ENCODE measurements around the gene CSNK1G3.

The CSNK1G3 gene

GRCh38 chr5:123559434-123559775 lies 47.4 kb downstream of the CSNK1G3 start:
- H3K27me3 Mint-ChIP-seq (ENCODE audit: low read depth), result no peaks in the 10 kb centered on the region
- H3K27ac Mint-ChIP-seq, result no peak overlapping the region
- H3K4me3 Mint-ChIP-seq, result no peak overlapping the region
- H3K4me1 Mint-ChIP-seq (ENCODE audit: low read depth), result peaks cover 6% of the 10 kb centered on the region
- H3K36me3 Mint-ChIP-seq (ENCODE audit: low read depth), result peaks cover 21% of the 10 kb centered on the region
- no peaks in the 10 kb centered on the region for H3K9me3 Mint-ChIP-seq

- H3K4me3 Mint-ChIP-seq, result no peak overlapping the region
- peaks cover 25% of the 10 kb centered on the region for H3K36me3 Mint-ChIP-seq (ENCODE audit: low read depth)
- no peak overlapping the region for H3K27ac Mint-ChIP-seq
- H3K4me1 Mint-ChIP-seq (ENCODE audit: low read depth), result peaks cover 6% of the 10 kb centered on the region
- no peaks in the 10 kb centered on the region for H3K27me3 Mint-ChIP-seq (ENCODE audit: low read depth)
- no peaks in the 10 kb centered on the region for H3K9me3 Mint-ChIP-seq
Observed at GRCh38 chr5:123561230-123561629, 49.3 kb downstream of the CSNK1G3 start.

- Mint-ChIP-seq H3K27ac (no peak overlapping the region), H3K9me3 (no peaks in the 10 kb centered on the region)
Observed at GRCh38 chr5:123571927-123572326, 60.0 kb downstream of the CSNK1G3 start.

GRCh38 chr5:123578390-123578789 lies 66.4 kb downstream of the CSNK1G3 start:
- no peak overlapping the region for H3K4me3 Mint-ChIP-seq
- H3K9me3 Mint-ChIP-seq, result no peaks in the 10 kb centered on the region
- peaks cover 10% of the 10 kb centered on the region for H3K36me3 Mint-ChIP-seq (ENCODE audit: low read depth)
- H3K4me1 Mint-ChIP-seq (ENCODE audit: low read depth), result no peaks in the 10 kb centered on the region
- H3K27ac Mint-ChIP-seq, result no peak overlapping the region
- no peaks in the 10 kb centered on the region for H3K27me3 Mint-ChIP-seq (ENCODE audit: low read depth)

More at GRCh38 chr5:123571927-123572326, 60.0 kb downstream of the CSNK1G3 start:
- peaks cover 10% of the 10 kb centered on the region for H3K4me1 Mint-ChIP-seq (ENCODE audit: low read depth)
- no peak overlapping the region for H3K4me3 Mint-ChIP-seq
- no peaks in the 10 kb centered on the region for H3K27me3 Mint-ChIP-seq (ENCODE audit: low read depth)
- peaks cover 7% of the 10 kb centered on the region for H3K36me3 Mint-ChIP-seq (ENCODE audit: low read depth)

GRCh38 chr5:123579410-123579809 lies 67.4 kb downstream of the CSNK1G3 start:
- no peaks in the 10 kb centered on the region for H3K27me3 Mint-ChIP-seq (ENCODE audit: low read depth)
- H3K4me1 Mint-ChIP-seq (ENCODE audit: low read depth), result no peaks in the 10 kb centered on the region
- no peak overlapping the region for H3K27ac Mint-ChIP-seq

GRCh38 chr5:123582550-123583285 lies 70.7 kb downstream of the CSNK1G3 start:
- Mint-ChIP-seq H3K27ac (no peak overlapping the region), H3K27me3 (ENCODE audit: low read depth) (no peaks in the 10 kb centered on the region), H3K36me3 (ENCODE audit: low read depth) (peaks cover 15% of the 10 kb centered on the region), H3K9me3 (no peaks in the 10 kb centered on the region), H3K4me1 (ENCODE audit: low read depth) (peaks cover 2% of the 10 kb centered on the region), H3K4me3 (no peak overlapping the region)

More at GRCh38 chr5:123579410-123579809, 67.4 kb downstream of the CSNK1G3 start:
- H3K4me3 Mint-ChIP-seq, result no peak overlapping the region
- H3K9me3 Mint-ChIP-seq, result no peaks in the 10 kb centered on the region
- peaks cover 13% of the 10 kb centered on the region for H3K36me3 Mint-ChIP-seq (ENCODE audit: low read depth)

GRCh38 chr5:123585871-123586270 lies 73.9 kb downstream of the CSNK1G3 start:
- Mint-ChIP-seq H3K27me3 (ENCODE audit: low read depth) (no peaks in the 10 kb centered on the region), H3K4me3 (no peak overlapping the region), H3K27ac (no peak overlapping the region), H3K9me3 (no peaks in the 10 kb centered on the region), H3K36me3 (ENCODE audit: low read depth) (peaks cover 9% of the 10 kb centered on the region), H3K4me1 (ENCODE audit: low read depth) (peaks cover 2% of the 10 kb centered on the region)

GRCh38 chr5:123594434-123594833 lies 82.5 kb downstream of the CSNK1G3 start:
- Mint-ChIP-seq H3K9me3 (no peaks in the 10 kb centered on the region), H3K4me1 (ENCODE audit: low read depth) (no peaks in the 10 kb centered on the region), H3K4me3 (no peak overlapping the region), H3K27me3 (ENCODE audit: low read depth) (no peaks in the 10 kb centered on the region), H3K27ac (no peak overlapping the region), H3K36me3 (ENCODE audit: low read depth) (peaks cover 27% of the 10 kb centered on the region)

- Mint-ChIP-seq H3K36me3 (ENCODE audit: low read depth) (peaks cover 27% of the 10 kb centered on the region), H3K4me1 (ENCODE audit: low read depth) (no peaks in the 10 kb centered on the region), H3K9me3 (no peaks in the 10 kb centered on the region), H3K4me3 (no peak overlapping the region), H3K27me3 (ENCODE audit: low read depth) (no peaks in the 10 kb centered on the region), H3K27ac (no peak overlapping the region)
Observed at GRCh38 chr5:123597018-123597417, 85.0 kb downstream of the CSNK1G3 start.

- Mint-ChIP-seq H3K4me1 (ENCODE audit: low read depth) (no peaks in the 10 kb centered on the region), H3K4me3 (no peak overlapping the region), H3K27me3 (ENCODE audit: low read depth) (no peaks in the 10 kb centered on the region), H3K9me3 (no peaks in the 10 kb centered on the region), H3K27ac (no peak overlapping the region), H3K36me3 (ENCODE audit: low read depth) (peaks cover 23% of the 10 kb centered on the region)
Observed at GRCh38 chr5:123598028-123598689, 86.2 kb downstream of the CSNK1G3 start.

GRCh38 chr5:123599171-123599570 lies 87.2 kb downstream of the CSNK1G3 start:
- no peaks in the 10 kb centered on the region for H3K4me1 Mint-ChIP-seq (ENCODE audit: low read depth)
- no peak overlapping the region for H3K27ac Mint-ChIP-seq
- no peak overlapping the region for H3K4me3 Mint-ChIP-seq
- H3K36me3 Mint-ChIP-seq (ENCODE audit: low read depth), result peaks cover 24% of the 10 kb centered on the region
- no peaks in the 10 kb centered on the region for H3K9me3 Mint-ChIP-seq
- no peaks in the 10 kb centered on the region for H3K27me3 Mint-ChIP-seq (ENCODE audit: low read depth)

- Mint-ChIP-seq H3K4me3 (no peak overlapping the region), H3K9me3 (no peaks in the 10 kb centered on the region), H3K36me3 (ENCODE audit: low read depth) (peaks cover 21% of the 10 kb centered on the region), H3K27ac (no peak overlapping the region), H3K4me1 (ENCODE audit: low read depth) (no peaks in the 10 kb centered on the region), H3K27me3 (ENCODE audit: low read depth) (no peaks in the 10 kb centered on the region)
Observed at GRCh38 chr5:123601610-123602009, 89.6 kb downstream of the CSNK1G3 start.

GRCh38 chr5:123605822-123606221 lies 93.8 kb downstream of the CSNK1G3 start:
- H3K4me1 Mint-ChIP-seq (ENCODE audit: low read depth), result peaks cover 8% of the 10 kb centered on the region
- no peaks in the 10 kb centered on the region for H3K9me3 Mint-ChIP-seq
- no peak overlapping the region for H3K4me3 Mint-ChIP-seq
- no peak overlapping the region for H3K27ac Mint-ChIP-seq
- H3K27me3 Mint-ChIP-seq (ENCODE audit: low read depth), result no peaks in the 10 kb centered on the region
- peaks cover 13% of the 10 kb centered on the region for H3K36me3 Mint-ChIP-seq (ENCODE audit: low read depth)

GRCh38 chr5:123610209-123610608 lies 98.2 kb downstream of the CSNK1G3 start:
- H3K4me1 Mint-ChIP-seq (ENCODE audit: low read depth), result peaks cover 8% of the 10 kb centered on the region
- H3K36me3 Mint-ChIP-seq (ENCODE audit: low read depth), result peaks cover 8% of the 10 kb centered on the region
- no peaks in the 10 kb centered on the region for H3K9me3 Mint-ChIP-seq
- no peak overlapping the region for H3K4me3 Mint-ChIP-seq
- no peaks in the 10 kb centered on the region for H3K27me3 Mint-ChIP-seq (ENCODE audit: low read depth)
- no peak overlapping the region for H3K27ac Mint-ChIP-seq

GRCh38 chr5:123610665-123611405 lies 98.9 kb downstream of the CSNK1G3 start:
- no peaks in the 10 kb centered on the region for H3K27me3 Mint-ChIP-seq (ENCODE audit: low read depth)
- H3K9me3 Mint-ChIP-seq, result no peaks in the 10 kb centered on the region
- H3K36me3 Mint-ChIP-seq (ENCODE audit: low read depth), result peaks cover 11% of the 10 kb centered on the region
- H3K4me1 Mint-ChIP-seq (ENCODE audit: low read depth), result peaks cover 8% of the 10 kb centered on the region
- H3K4me3 Mint-ChIP-seq, result no peak overlapping the region
- H3K27ac Mint-ChIP-seq, result no peak overlapping the region
